GM12875 (cell line): ENCODE measurements around the gene SGTA.

ENCODE experiments used
- H3K4me3 ChIP-seq: one replicate; pipeline ENCODE4 v1.5.1; 2011; ENCODE audit warnings: low read depth, low read length, control low read depth
- CTCF ChIP-seq: IDR thresholded peaks from 2 replicates; pipeline ENCODE4 v1.5.1; 2011; ENCODE audit warnings: low read depth, mild to moderate bottlenecking, control low read depth, inconsistent platforms, low read length, moderate library complexity, borderline replicate concordance; ENCODE audit not compliant: insufficient read depth

SGTA gene

GRCh38 chr19:2761876-2762782, 20.9 kb downstream of the SGTA start:
- no peak overlapping the region for H3K4me3 ChIP-seq
- TF ChIP-seq CTCF: no peak

GRCh38 chr19:2761309-2761677, 21.8 kb downstream of the SGTA start:
- TF ChIP-seq CTCF: no peak
- no peak overlapping the region for H3K4me3 ChIP-seq

- TF ChIP-seq CTCF: no peak
- no peak overlapping the region for H3K4me3 ChIP-seq
Observed at GRCh38 chr19:2759965-2760364, 23.1 kb downstream of the SGTA start.

GRCh38 chr19:2759362-2759761, 23.7 kb downstream of the SGTA start:
- no peak for TF ChIP-seq CTCF

GRCh38 chr19:2758601-2759313, 24.3 kb downstream of the SGTA start:
- TF ChIP-seq CTCF: no peak
- H3K4me3 ChIP-seq: no peak overlapping the region

More at GRCh38 chr19:2759362-2759761, 23.7 kb downstream of the SGTA start:
- no peak overlapping the region for H3K4me3 ChIP-seq

- TF ChIP-seq CTCF: no peak
- H3K4me3 ChIP-seq: no peak overlapping the region
Observed at GRCh38 chr19:2756921-2757881, 25.9 kb downstream of the SGTA start.
